Hepatocyte (in vitro differentiated cells): Measurements from ENCODE around the gene EXD3. TPM values are rescaled to one million over a fixed set of nuclear protein-coding genes. Genes with fewer than 3 reads are reported as not detected.

Source experiments
- DNase-seq: peaks from one replicate; pipeline ENCODE4 v3.0.0-alpha.2; 2016; ENCODE audit warnings: low spot score
- H2AFZ ChIP-seq: fragments of 200-600 bp; sonication (generic); 2 replicates; pipeline ENCODE4 v1.6.0; 2016; ENCODE audit warnings: antibody characterized with exemption, mild to moderate bottlenecking
- H3K27ac ChIP-seq: fragments of 200-600 bp; sonication (generic); 2 replicates; pipeline ENCODE4 v1.5.1; 2016; ENCODE audit warnings: mild to moderate bottlenecking
- H3K27me3 ChIP-seq: fragments of 200-600 bp; sonication (generic); 2 replicates; pipeline ENCODE4 v1.6.1; 2016
- H3K36me3 ChIP-seq: fragments of 200-600 bp; sonication (generic); replicated peaks from 2 replicates; pipeline ENCODE4 v1.5.1; 2016; ENCODE audit warnings: low read depth; ENCODE audit not compliant: insufficient read depth
- H3K4me1 ChIP-seq: fragments of 200-600 bp; sonication (generic); 2 replicates; pipeline ENCODE4 v1.5.1; 2016; ENCODE audit warnings: mild to moderate bottlenecking, moderate library complexity; ENCODE audit not compliant: insufficient read depth
- H3K4me2 ChIP-seq: fragments of 200-600 bp; sonication (generic); 2 replicates; pipeline ENCODE4 v1.6.0; 2016
- H3K4me3 ChIP-seq: fragments of 200-600 bp; sonication (generic); 2 replicates; pipeline ENCODE4 v1.5.1; 2016; ENCODE audit warnings: mild to moderate bottlenecking
- H3K79me2 ChIP-seq: fragments of 200-600 bp; sonication (generic); 2 replicates; pipeline ENCODE4 v1.6.0; 2017; ENCODE audit warnings: mild to moderate bottlenecking
- H3K9me2 ChIP-seq: fragments of 200-600 bp; sonication (generic); replicated peaks from 2 replicates; pipeline ENCODE4 v1.6.0; 2017; ENCODE audit warnings: mild to moderate bottlenecking; ENCODE audit not compliant: insufficient read depth
- H3K9me3 ChIP-seq: fragments of 200-600 bp; sonication (generic); 2 replicates; pipeline ENCODE4 v1.5.1; 2016; ENCODE audit warnings: low read depth, mild to moderate bottlenecking
- H4K20me1 ChIP-seq: fragments of 200-600 bp; sonication (generic); 2 replicates; pipeline ENCODE4 v1.6.0; 2016; ENCODE audit warnings: mild to moderate bottlenecking; ENCODE audit not compliant: insufficient read depth, poor library complexity, severe bottlenecking
- CTCF ChIP-seq: fragments of 200-600 bp; sonication (generic); IDR thresholded peaks from 2 replicates; pipeline ENCODE4 v1.5.1; 2016; ENCODE audit warnings: antibody characterized with exemption, mild to moderate bottlenecking; ENCODE audit not compliant: poor library complexity
- EZH2 ChIP-seq: fragments of 200-600 bp; sonication (generic); IDR thresholded peaks from 2 replicates; pipeline ENCODE4 v1.6.1; 2016; ENCODE audit warnings: antibody characterized with exemption, mild to moderate bottlenecking, borderline replicate concordance
- EZH2phosphoT487 ChIP-seq: fragments of 200-600 bp; sonication (generic); IDR thresholded peaks from one replicate; pipeline ENCODE4 v1.6.1; 2018; ENCODE audit warnings: antibody characterized with exemption, mild to moderate bottlenecking, low read depth, moderate library complexity; ENCODE audit not compliant: unreplicated experiment, severe bottlenecking
- WGBS: methylation state at CpG from one replicate; pipeline ENCODE4 v1.1.6; 2016; ENCODE audit warnings: low lambda C conversion rate; ENCODE audit errors: missing lambda C conversion rate; 5-methylcytosine and 5-hydroxymethylcytosine counted together
- polyA plus RNA-seq: library from polyadenylated mRNA; unstranded; fragments of >200 nt; fragmentation: Nextera tagmentation; extraction: Ambion mirVana; gene quantifications from 2 replicates; pipeline ENCODE4 v1.2.1, GENCODE V29; 2016
- total RNA-seq: library from RNA; depleted of rRNA; stranded (reverse); fragments of >200 nt; gene quantifications from 2 replicates; pipeline ENCODE4 v1.2.3, GENCODE V29; 2014

Gene EXD3
- total RNA-seq (7.3 and 11.8 TPM in 2 replicates), polyA plus RNA-seq (21.6 and 24.9 TPM in 2 replicates)

GRCh38 chr9:137422604-137423513 is at the start of gene EXD3, which contains the start of gene NOXA1:
Gene EXD3, minus strand, starts transcription at chr9:137423162. Its CDS starts 27,805 bp downstream, at chr9:137395357.
Gene NOXA1, plus strand, starts transcription at chr9:137423393. Its CDS starts 137 bp downstream, at chr9:137423530.
- Histone ChIP-seq H2AFZ (peak within 1 kb of the TSS; percentile 99), H3K27me3 (no peaks in the 10 kb centered on the region), H3K36me3 (no peaks in the 10 kb centered on the region), H3K9me2 (no peaks in the 10 kb centered on the region), H3K4me3 (peak within 1 kb of the TSS; percentile 98), H3K4me2 (peak within 1 kb of the TSS; percentile 98), H3K27ac (peak within 1 kb of the TSS; percentile 93), H3K9me3 (no peaks in the 10 kb centered on the region), H4K20me1 (no peaks in the 10 kb centered on the region), H3K79me2 (peaks cover 46% of the 10 kb centered on the region), H3K4me1 (peaks cover 20% of the 10 kb centered on the region)
- 0% methylated on average over 28 of the region's 113 CpGs for WGBS
- DNase-seq = peak; percentile 98
- no peak for TF ChIP-seq EZH2phosphoT487
- no peak for TF ChIP-seq EZH2
- peak; percentile 61 for TF ChIP-seq CTCF

GRCh38 chr9:137470785-137471184 is 47.8 kb upstream of the EXD3 start:
- no peaks in the 10 kb centered on the region for H3K79me2 ChIP-seq
- H3K36me3 ChIP-seq = no peaks in the 10 kb centered on the region
- no peaks in the 10 kb centered on the region for H4K20me1 ChIP-seq
- DNase-seq = no peak
- 92% methylated on average over 7 of the region's 7 CpGs for WGBS
- TF ChIP-seq EZH2 = no peak
- TF ChIP-seq CTCF = no peak
- TF ChIP-seq EZH2phosphoT487 = no peak
- no peaks in the 10 kb centered on the region for H3K9me2 ChIP-seq
- H3K4me3 ChIP-seq = no peak overlapping the region
- H3K9me3 ChIP-seq = peaks cover 3% of the 10 kb centered on the region
- no peaks in the 10 kb centered on the region for H3K27me3 ChIP-seq
- H3K4me1 ChIP-seq = no peaks in the 10 kb centered on the region
- H3K27ac ChIP-seq = no peak overlapping the region
- H2AFZ ChIP-seq = no peak overlapping the region
- no peak overlapping the region for H3K4me2 ChIP-seq

GRCh38 chr9:137467896-137468295 is 44.9 kb upstream of the EXD3 start:
- Histone ChIP-seq H3K9me2 (no peaks in the 10 kb centered on the region), H4K20me1 (no peaks in the 10 kb centered on the region), H3K4me3 (no peak overlapping the region), H3K4me1 (no peaks in the 10 kb centered on the region), H3K4me2 (no peak overlapping the region), H3K9me3 (no peaks in the 10 kb centered on the region), H3K36me3 (no peaks in the 10 kb centered on the region), H3K27me3 (no peaks in the 10 kb centered on the region), H3K79me2 (no peaks in the 10 kb centered on the region), H2AFZ (no peak overlapping the region), H3K27ac (no peak overlapping the region)
- TF ChIP-seq EZH2 = no peak
- no peak for TF ChIP-seq EZH2phosphoT487
- no peak for TF ChIP-seq CTCF
- 95% methylated on average over 7 of the region's 7 CpGs for WGBS
- no peak for DNase-seq
